Erythroblast (primary cell): Measurements from ENCODE around the gene IQCM.

Experiments used
- GATA1 ChIP-seq: IDR thresholded peaks from 2 replicates; pipeline ENCODE4 v1.6.1; 2011; ENCODE audit warnings: low read depth, mild to moderate bottlenecking, control low read depth, low read length, moderate library complexity
- POLR2A ChIP-seq: IDR thresholded peaks from 2 replicates; pipeline ENCODE4 v1.6.1; 2011; ENCODE audit warnings: mild to moderate bottlenecking, low read length

DNA sequence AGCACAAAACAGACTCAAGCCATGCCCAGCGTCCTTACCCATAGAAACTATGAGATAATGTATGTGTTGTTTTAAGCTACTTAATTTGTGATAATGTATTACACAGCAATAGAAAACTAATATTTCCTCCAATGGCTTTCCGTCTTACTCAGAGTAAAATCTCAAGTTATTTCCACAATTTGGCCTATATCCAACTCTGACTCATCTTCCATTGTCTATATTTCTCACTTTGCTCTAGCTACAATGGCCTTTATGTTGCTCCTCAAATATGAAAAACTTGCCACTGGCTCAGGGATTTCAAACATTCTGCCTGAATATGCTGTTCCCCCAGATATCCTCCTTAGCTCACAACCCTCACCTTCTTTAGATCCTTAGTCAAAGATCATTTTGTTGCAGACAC lies 31.6 kb downstream of the IQCM start:
- no peak for TF ChIP-seq POLR2A
- TF ChIP-seq GATA1: no peak
